ENCODE results near the gene RPIA. TPM values are rescaled to one million over a fixed set of nuclear protein-coding genes. Genes with fewer than 3 reads are reported as not detected.

Gene RPIA
- total RNA-seq, 5 donors from 2014 or later (not counting 1 experiment from before 2014, with no cell fraction given) = 23.6 to 30.3 (median 24.0) TPM

DNA sequence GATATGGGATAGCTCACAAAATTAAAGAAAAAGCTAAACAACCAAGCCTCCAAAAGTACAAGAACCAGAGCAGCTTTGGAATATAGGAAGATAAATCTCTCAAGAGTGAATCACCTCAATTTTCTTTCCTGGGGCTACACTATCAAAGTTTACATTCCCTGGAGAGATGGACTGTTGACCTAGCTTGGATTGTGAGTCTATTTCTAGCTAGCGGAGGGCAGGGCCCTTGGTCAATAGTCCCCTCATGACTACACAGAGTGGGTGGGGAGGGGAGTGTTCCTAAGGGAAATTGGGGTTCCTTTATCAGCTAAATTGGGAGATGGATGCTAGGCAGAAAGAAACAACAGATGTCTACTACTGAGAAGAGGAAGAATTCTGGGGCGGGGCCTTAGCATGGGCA is 34.3 kb upstream of the RPIA start:
- ChIA-PET CTCF (interaction anchor here (0.8 to 0.9 kb wide), 3 partner anchors 13 to 83 kb away, joined by 3 read pairs; no protein-coding TSS in a partner anchor), POLR2A (no interaction called here)
- Mint-ChIP-seq H3K9me3 (no peaks in the 10 kb centered on the region), H3K4me3 (no peak overlapping the region), H3K36me3 (no peaks in the 10 kb centered on the region), H3K27ac (no peak overlapping the region), H3K4me1 (no peaks in the 10 kb centered on the region), H3K27me3 (no peaks in the 10 kb centered on the region)
- WGBS (ENCODE audit: insufficient coverage) = no CpG with 5 or more reads among the region's 2 CpGs
- no peak for DNase-seq
- Histone ChIP-seq H3K27me3 (replicated peaks in 1 of 2; ENCODE audit: control insufficient read depth in 2 of 2, extremely low read depth in 1 of 2, insufficient read depth in 2 of 2, low read length in 1 of 2) (no peaks in the 10 kb centered on the region), H3K9me3 (no peaks in the 10 kb centered on the region), H3K27ac (ENCODE audit: low read length) (no peak overlapping the region), H3K36me3 (ENCODE audit: control insufficient read depth in 2 of 2, extremely low read depth in 1 of 2, insufficient read depth in 1 of 2, low read length in 1 of 2) (no peaks in the 10 kb centered on the region), H3K4me1 (ENCODE audit: control insufficient read depth in 1 of 2, extremely low read depth in 1 of 2, insufficient read depth in 2 of 2, low read length in 2 of 2) (no peaks in the 10 kb centered on the region), H3K4me3 (ENCODE audit: control insufficient read depth in 1 of 2, extremely low read depth in 1 of 2, low read length in 1 of 2) (no peak overlapping the region)
- ATAC-seq (replicated peaks in 1 of 4) = no peak

DNA sequence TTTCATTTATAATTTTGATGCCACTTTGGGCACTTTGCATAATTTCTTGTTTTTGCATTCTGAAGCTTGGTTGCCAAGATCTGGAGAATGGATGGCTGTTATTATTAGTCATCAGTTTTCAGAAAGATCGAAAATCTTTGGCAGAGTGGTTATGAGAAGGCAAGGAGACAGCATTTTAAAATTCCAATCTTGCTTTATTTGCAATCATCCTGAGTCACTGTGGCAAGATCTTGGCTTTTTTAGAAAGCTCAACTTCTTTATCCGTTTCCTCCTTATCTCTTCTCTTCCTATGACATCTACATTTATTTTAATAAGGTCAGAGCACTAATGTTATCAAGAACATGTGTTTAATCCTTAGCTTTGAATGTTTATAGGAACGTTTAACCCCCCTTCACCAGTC is 33.1 kb upstream of the RPIA start:
- ChIA-PET CTCF (interaction anchor here in 1 of 2 donors (1.7 kb wide), 1 partner anchor 14 kb away, joined by 4 read pairs; no protein-coding TSS in a partner anchor), POLR2A (interaction anchor here in 1 of 2 donors (0.5 kb wide), 1 partner anchor 14 kb away, joined by 3 read pairs; no protein-coding TSS in a partner anchor)
- H3K4me3 Mint-ChIP-seq = no peak overlapping the region
- Histone ChIP-seq H3K36me3 (ENCODE audit: control insufficient read depth in 2 of 2, extremely low read depth in 1 of 2, insufficient read depth in 1 of 2, low read length in 1 of 2) (no peaks in the 10 kb centered on the region), H3K4me3 (ENCODE audit: control insufficient read depth in 1 of 2, extremely low read depth in 1 of 2, low read length in 1 of 2) (no peak overlapping the region), H3K27ac (ENCODE audit: low read length) (no peak overlapping the region), H3K9me3 (no peaks in the 10 kb centered on the region), H3K4me1 (ENCODE audit: control insufficient read depth in 1 of 2, extremely low read depth in 1 of 2, insufficient read depth in 2 of 2, low read length in 2 of 2) (no peaks in the 10 kb centered on the region), H3K27me3 (replicated peaks in 1 of 2; ENCODE audit: control insufficient read depth in 2 of 2, extremely low read depth in 1 of 2, insufficient read depth in 2 of 2, low read length in 1 of 2) (no peaks in the 10 kb centered on the region)
- DNase-seq (no peak), ATAC-seq (replicated peaks in 1 of 4) (no peak)
- no peaks in the 10 kb centered on the region for H3K36me3 Mint-ChIP-seq
- no CpG with 5 or more reads among the region's 3 CpGs for WGBS (ENCODE audit: insufficient coverage)
- H3K27me3 Mint-ChIP-seq = no peaks in the 10 kb centered on the region
- H3K4me1 Mint-ChIP-seq = no peaks in the 10 kb centered on the region
- no peaks in the 10 kb centered on the region for H3K9me3 Mint-ChIP-seq
- H3K27ac Mint-ChIP-seq = no peak overlapping the region

DNA sequence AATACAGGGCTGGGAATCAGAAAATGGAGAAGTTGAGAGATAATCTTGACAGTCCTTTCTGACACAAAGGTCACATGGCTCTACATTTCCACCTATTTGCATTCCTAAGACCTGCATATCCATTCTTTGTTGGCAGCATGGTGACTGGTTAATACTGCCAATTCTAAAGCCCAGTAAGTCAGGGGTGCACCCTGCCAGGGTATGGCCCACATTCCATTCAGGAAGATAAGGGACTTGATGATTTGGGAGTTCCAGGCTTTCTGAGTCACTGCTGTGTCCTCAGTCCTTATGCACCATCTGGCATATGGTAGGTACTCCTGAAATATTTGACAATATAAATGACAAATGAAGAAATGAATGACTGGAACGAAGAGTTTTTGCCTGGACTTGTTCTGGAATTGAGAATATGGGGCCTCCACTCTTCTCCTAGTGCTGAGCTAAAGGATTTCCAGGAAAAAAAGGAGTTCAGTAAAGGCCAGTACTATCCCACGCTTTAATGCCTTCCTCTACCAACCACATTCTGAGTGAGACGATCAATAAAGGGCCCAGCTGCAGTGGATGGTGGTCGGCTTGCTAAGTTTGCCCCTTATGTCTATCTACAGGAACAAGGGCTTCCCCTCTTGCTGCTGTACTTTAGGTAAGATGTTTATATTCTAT is 32.5 kb upstream of the RPIA start:
- no peak overlapping the region for H3K4me3 ChIP-seq (ENCODE audit: control insufficient read depth in 1 of 2, extremely low read depth in 1 of 2, low read length in 1 of 2)
- no peaks in the 10 kb centered on the region for H3K9me3 ChIP-seq
- no peak overlapping the region for H3K27ac ChIP-seq (ENCODE audit: low read length)
- Mint-ChIP-seq H3K27me3 (no peaks in the 10 kb centered on the region), H3K9me3 (no peaks in the 10 kb centered on the region), H3K27ac (no peak overlapping the region), H3K36me3 (no peaks in the 10 kb centered on the region), H3K4me3 (no peak overlapping the region), H3K4me1 (no peaks in the 10 kb centered on the region)
- 80% methylated on average over 1 of the region's 4 CpGs for WGBS (ENCODE audit: insufficient coverage)
- DNase-seq = no peak
- ATAC-seq (replicated peaks in 1 of 4) = no peak
- ChIA-PET POLR2A (interaction anchor here in 1 of 2 donors (0.6 kb wide), 1 partner anchor 26 kb away, joined by 14 read pairs; no protein-coding TSS in a partner anchor), CTCF (interaction anchor here in 1 of 2 donors (1.7 kb wide), 1 partner anchor 13 kb away, joined by 4 read pairs; no protein-coding TSS in a partner anchor)
- no peaks in the 10 kb centered on the region for H3K4me1 ChIP-seq (ENCODE audit: control insufficient read depth in 1 of 2, extremely low read depth in 1 of 2, insufficient read depth in 2 of 2, low read length in 2 of 2)
- no peaks in the 10 kb centered on the region for H3K27me3 ChIP-seq (replicated peaks in 1 of 2; ENCODE audit: control insufficient read depth in 2 of 2, extremely low read depth in 1 of 2, insufficient read depth in 2 of 2, low read length in 1 of 2)
- H3K36me3 ChIP-seq (ENCODE audit: control insufficient read depth in 2 of 2, extremely low read depth in 1 of 2, insufficient read depth in 1 of 2, low read length in 1 of 2) = no peaks in the 10 kb centered on the region

DNA sequence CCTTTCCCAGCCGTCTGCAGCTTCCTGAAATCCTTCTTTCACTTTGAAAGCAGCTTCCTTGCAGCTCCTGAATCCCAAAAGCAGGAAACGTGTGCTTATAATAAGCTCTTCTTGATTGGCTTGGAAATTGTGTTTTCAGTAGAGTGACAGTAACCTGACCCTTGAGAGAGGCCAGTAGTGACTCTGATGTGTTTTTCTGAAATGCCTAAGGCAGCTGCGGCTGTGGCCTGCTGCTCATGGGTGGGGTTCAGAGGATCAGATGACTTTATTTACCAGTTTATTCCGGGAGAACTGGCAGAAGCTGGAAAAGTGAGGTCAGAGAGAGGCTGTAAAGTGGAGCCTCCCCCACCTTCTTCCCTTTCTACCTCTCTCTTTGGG is 31.9 kb upstream of the RPIA start:
- Histone ChIP-seq H3K9me3 (no peaks in the 10 kb centered on the region), H3K4me1 (ENCODE audit: control insufficient read depth in 1 of 2, extremely low read depth in 1 of 2, insufficient read depth in 2 of 2, low read length in 2 of 2) (no peaks in the 10 kb centered on the region), H3K27me3 (replicated peaks in 1 of 2; ENCODE audit: control insufficient read depth in 2 of 2, extremely low read depth in 1 of 2, insufficient read depth in 2 of 2, low read length in 1 of 2) (no peaks in the 10 kb centered on the region), H3K36me3 (ENCODE audit: control insufficient read depth in 2 of 2, extremely low read depth in 1 of 2, insufficient read depth in 1 of 2, low read length in 1 of 2) (no peaks in the 10 kb centered on the region), H3K4me3 (ENCODE audit: control insufficient read depth in 1 of 2, extremely low read depth in 1 of 2, low read length in 1 of 2) (no peak overlapping the region), H3K27ac (ENCODE audit: low read length) (no peak overlapping the region)
- no peak for ATAC-seq (replicated peaks in 1 of 4)
- CTCF ChIA-PET = interaction anchor here in 1 of 2 donors (1.7 kb wide), 1 partner anchor 12 kb away, joined by 4 read pairs; no protein-coding TSS in a partner anchor
- WGBS (ENCODE audit: insufficient coverage) = 56% methylated on average over 1 of the region's 4 CpGs
- Mint-ChIP-seq H3K27ac (no peak overlapping the region), H3K4me3 (no peak overlapping the region), H3K4me1 (no peaks in the 10 kb centered on the region), H3K9me3 (no peaks in the 10 kb centered on the region), H3K27me3 (no peaks in the 10 kb centered on the region), H3K36me3 (no peaks in the 10 kb centered on the region)
- no peak for DNase-seq
- POLR2A ChIA-PET = interaction anchor here in 1 of 2 donors (0.6 kb wide), 1 partner anchor 91 kb away, joined by 6 read pairs; no protein-coding TSS in a partner anchor

DNA sequence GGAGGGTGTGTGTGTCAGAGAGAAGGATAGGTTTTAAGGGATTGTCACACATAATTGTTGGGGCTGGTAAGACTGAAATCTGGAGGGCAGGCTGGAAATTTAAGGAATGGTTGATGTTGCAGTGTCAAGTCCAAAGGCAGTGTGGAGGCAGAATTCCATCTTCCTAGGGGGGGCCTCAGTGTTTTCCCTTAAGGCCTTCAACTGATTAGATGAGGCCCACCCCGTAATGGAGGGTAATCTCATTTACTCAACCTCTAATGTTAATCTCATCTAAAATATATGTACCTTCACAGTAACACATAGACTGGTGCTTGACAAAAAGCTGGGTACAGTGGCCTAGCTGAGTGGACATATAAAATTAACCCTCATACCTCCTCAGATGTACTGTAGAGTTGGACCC is 30.9 kb upstream of the RPIA start:
- ChIA-PET POLR2A (no interaction called here), CTCF (no interaction called here)
- DNase-seq = no peak
- Mint-ChIP-seq H3K4me1 (no peaks in the 10 kb centered on the region), H3K27me3 (no peaks in the 10 kb centered on the region), H3K36me3 (no peaks in the 10 kb centered on the region), H3K27ac (no peak overlapping the region), H3K4me3 (no peak overlapping the region), H3K9me3 (no peaks in the 10 kb centered on the region)
- no peaks in the 10 kb centered on the region for H3K36me3 ChIP-seq (ENCODE audit: control insufficient read depth in 2 of 2, extremely low read depth in 1 of 2, insufficient read depth in 1 of 2, low read length in 1 of 2)
- H3K4me1 ChIP-seq (ENCODE audit: control insufficient read depth in 1 of 2, extremely low read depth in 1 of 2, insufficient read depth in 2 of 2, low read length in 2 of 2) = no peaks in the 10 kb centered on the region
- ATAC-seq (replicated peaks in 1 of 4) = no peak
- no peak overlapping the region for H3K27ac ChIP-seq (ENCODE audit: low read length)
- no CpG with 5 or more reads among the region's 1 CpG for WGBS (ENCODE audit: insufficient coverage)
- no peaks in the 10 kb centered on the region for H3K27me3 ChIP-seq (replicated peaks in 1 of 2; ENCODE audit: control insufficient read depth in 2 of 2, extremely low read depth in 1 of 2, insufficient read depth in 2 of 2, low read length in 1 of 2)
- no peak overlapping the region for H3K4me3 ChIP-seq (ENCODE audit: control insufficient read depth in 1 of 2, extremely low read depth in 1 of 2, low read length in 1 of 2)
- H3K9me3 ChIP-seq = no peaks in the 10 kb centered on the region

DNA sequence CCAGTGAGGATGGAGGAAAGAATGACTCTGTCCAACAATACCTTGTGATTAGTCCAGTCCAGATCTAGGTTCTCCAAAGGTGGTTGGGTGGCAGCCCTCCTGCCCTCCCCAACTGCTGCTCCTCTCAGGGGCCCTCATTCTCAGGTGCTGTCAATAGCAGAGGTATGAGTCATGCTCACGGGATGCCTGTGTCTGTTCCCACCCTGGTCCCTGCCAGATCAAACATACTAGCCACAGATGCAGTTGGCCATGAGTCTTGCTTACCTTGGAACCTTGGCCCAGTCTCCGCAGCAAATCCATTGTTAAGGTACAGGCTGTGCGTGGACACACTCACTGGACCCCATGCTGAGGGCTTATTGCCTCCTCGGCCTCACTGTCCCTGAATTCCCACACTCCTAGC is 24.9 kb upstream of the RPIA start:
- H3K36me3 ChIP-seq (ENCODE audit: control insufficient read depth in 2 of 2, extremely low read depth in 1 of 2, insufficient read depth in 1 of 2, low read length in 1 of 2) = no peaks in the 10 kb centered on the region
- no peak overlapping the region for H3K27ac ChIP-seq (ENCODE audit: low read length)
- WGBS (ENCODE audit: insufficient coverage) = 82% methylated on average over 4 of the region's 4 CpGs
- DNase-seq (no peak), ATAC-seq (replicated peaks in 1 of 4) (no peak)
- H3K9me3 Mint-ChIP-seq = no peaks in the 10 kb centered on the region
- ChIA-PET CTCF (interaction anchor here in 1 of 2 donors (1.1 kb wide), 1 partner anchor 11 kb away, joined by 4 read pairs; no protein-coding TSS in a partner anchor), POLR2A (no interaction called here)
- no peaks in the 10 kb centered on the region for H3K9me3 ChIP-seq
- no peaks in the 10 kb centered on the region for H3K27me3 ChIP-seq (replicated peaks in 1 of 2; ENCODE audit: control insufficient read depth in 2 of 2, extremely low read depth in 1 of 2, insufficient read depth in 2 of 2, low read length in 1 of 2)
- H3K4me3 Mint-ChIP-seq = no peak overlapping the region
- H3K27me3 Mint-ChIP-seq = no peaks in the 10 kb centered on the region
- no peaks in the 10 kb centered on the region for H3K4me1 ChIP-seq (ENCODE audit: control insufficient read depth in 1 of 2, extremely low read depth in 1 of 2, insufficient read depth in 2 of 2, low read length in 2 of 2)
- H3K36me3 Mint-ChIP-seq = no peaks in the 10 kb centered on the region
- H3K4me3 ChIP-seq (ENCODE audit: control insufficient read depth in 1 of 2, extremely low read depth in 1 of 2, low read length in 1 of 2) = no peak overlapping the region
- H3K4me1 Mint-ChIP-seq = no peaks in the 10 kb centered on the region
- no peak overlapping the region for H3K27ac Mint-ChIP-seq
